Uterus (tissue), 2 donors: ENCODE results near the gene C1S.

Experiments used
- CTCF ChIP-seq, 4 experiments: fragments of 200-600 bp in 2 of 4; fragments of 450-650 bp in 2 of 4; sonication (generic) in 2 of 4; IDR thresholded peaks; one replicate each; pipeline ENCODE4 v1.5.1; 2016 to 2019; ENCODE audit warnings: antibody characterized with exemption in 4 of 4, mild to moderate bottlenecking in 2 of 4, moderate library complexity in 1 of 4
- POLR2A ChIP-seq, 2 donors: fragments of 450-650 bp; IDR thresholded peaks; one replicate each; pipeline ENCODE4 v1.6.1; 2016; ENCODE audit warnings: antibody characterized with exemption in 2 of 2, mild to moderate bottlenecking in 1 of 2, moderate library complexity in 1 of 2

GRCh38 chr12:7035463-7035862 lies 25.1 kb upstream of the C1S start:
- TF ChIP-seq CTCF (IDR thresholded peaks at IDR 0.05) (no peak), POLR2A (IDR thresholded peaks at IDR 0.05) (no peak)
